Neural cell (in vitro differentiated cells): Measurements from ENCODE around the gene NACC2. TPM values are rescaled to one million over a fixed set of nuclear protein-coding genes. Genes with fewer than 3 reads are reported as not detected.

Experiments
- H2AFZ ChIP-seq: fragments of 200-600, 300-800 bp; sonication (generic), shearing (Covaris generic); 2 replicates; pipeline ENCODE4 v1.6.0; 2014; ENCODE audit warnings: low read depth, mild to moderate bottlenecking, antibody characterized with exemption, low read length, moderate library complexity
- H3F3A ChIP-seq: fragments of 200-600 bp; shearing (Covaris generic); 2 replicates; pipeline ENCODE4 v1.6.1; 2016; ENCODE audit warnings: mild to moderate bottlenecking, moderate library complexity, mixed read lengths, antibody characterized with exemption, low read length; ENCODE audit not compliant: insufficient read depth, poor library complexity, severe bottlenecking
- H3K27ac ChIP-seq: fragments of 200-600, 300-800 bp; sonication (generic), shearing (Covaris generic); 2 replicates; pipeline ENCODE4 v1.5.1; 2014; ENCODE audit warnings: mild to moderate bottlenecking, low read length, moderate library complexity
- H3K27me3 ChIP-seq: fragments of 300-800, 200-600 bp; sonication (generic), shearing (Covaris generic); 2 replicates; pipeline ENCODE4 v1.6.0; 2014; ENCODE audit warnings: mild to moderate bottlenecking, low read depth, low read length, moderate library complexity; ENCODE audit not compliant: insufficient read depth
- H3K36me3 ChIP-seq: fragments of 300-800, 200-600 bp; sonication (generic), shearing (Covaris generic); 2 replicates; pipeline ENCODE4 v1.5.1; 2014; ENCODE audit warnings: mild to moderate bottlenecking, antibody characterized with exemption, low read length, moderate library complexity; ENCODE audit not compliant: insufficient read depth
- H3K4me2 ChIP-seq: fragments of 300-800, 200-600 bp; sonication (generic), shearing (Covaris generic); 2 replicates; pipeline ENCODE4 v1.6.0; 2014; ENCODE audit warnings: mild to moderate bottlenecking, low read length
- H3K4me3 ChIP-seq: fragments of 300-800, 200-600 bp; sonication (generic), shearing (Covaris generic); 2 replicates; pipeline ENCODE4 v1.5.1; 2014; ENCODE audit warnings: mild to moderate bottlenecking, low read length, moderate library complexity
- H3K79me2 ChIP-seq: fragments of 200-600 bp; shearing (Covaris generic); replicated peaks from 2 replicates; pipeline ENCODE4 v1.6.0; 2014; ENCODE audit warnings: mild to moderate bottlenecking, low read length, moderate library complexity; ENCODE audit not compliant: insufficient read depth
- H3K9ac ChIP-seq: fragments of 300-800, 200-600 bp; sonication (generic), shearing (Covaris generic); 2 replicates; pipeline ENCODE4 v1.6.1; 2016; ENCODE audit warnings: mild to moderate bottlenecking, low read length, mixed read lengths
- H3K9me2 ChIP-seq: fragments of 200-600 bp; shearing (Covaris generic); 2 replicates; pipeline ENCODE4 v1.6.1; 2016; ENCODE audit warnings: mild to moderate bottlenecking, low read length, mixed read lengths; ENCODE audit not compliant: insufficient read depth
- H3K9me3 ChIP-seq: fragments of 200-600, 300-800 bp; sonication (generic), shearing (Covaris generic); 2 replicates; pipeline ENCODE4 v1.6.1; 2016; ENCODE audit warnings: mild to moderate bottlenecking, mixed run types, low read length, moderate library complexity, mixed read lengths
- H4K20me1 ChIP-seq: fragments of 200-600 bp; shearing (Covaris generic); 2 replicates; pipeline ENCODE4 v1.6.1; 2016; ENCODE audit warnings: mild to moderate bottlenecking, mixed run types; ENCODE audit not compliant: insufficient read depth
- CTCF ChIP-seq: fragments of 450-650 bp; IDR thresholded peaks from 2 replicates; pipeline ENCODE4 v1.5.1; 2014; ENCODE audit warnings: antibody characterized with exemption, mild to moderate bottlenecking, moderate library complexity; ENCODE audit not compliant: poor library complexity, severe bottlenecking
- EP300 ChIP-seq: fragments of 450-650 bp; conservative IDR thresholded peaks from 2 replicates; pipeline ENCODE4 v1.6.1; 2014; ENCODE audit warnings: antibody characterized with exemption, mild to moderate bottlenecking, moderate library complexity; ENCODE audit not compliant: poor library complexity, severe bottlenecking
- EZH2 ChIP-seq: fragments of 200-600, 300-800 bp; shearing (Covaris generic), sonication (generic); IDR thresholded peaks from 2 replicates; pipeline ENCODE4 v1.6.1; 2014; ENCODE audit warnings: antibody characterized with exemption, low read length, borderline replicate concordance, mild to moderate bottlenecking; ENCODE audit not compliant: insufficient read depth, poor library complexity, severe bottlenecking
- MXI1 ChIP-seq: fragments of 450-650 bp; conservative IDR thresholded peaks from 2 replicates; pipeline ENCODE4 v1.6.1; 2014; ENCODE audit warnings: antibody characterized with exemption, mild to moderate bottlenecking; ENCODE audit not compliant: poor library complexity, severe bottlenecking
- POLR2AphosphoS5 ChIP-seq: IDR thresholded peaks from 2 replicates; pipeline ENCODE4 v1.6.1; 2012
- RAD21 ChIP-seq: fragments of 450-650 bp; conservative IDR thresholded peaks from 2 replicates; pipeline ENCODE4 v1.6.1; 2014; ENCODE audit warnings: antibody characterized with exemption, mild to moderate bottlenecking, moderate library complexity
- REST ChIP-seq: IDR thresholded peaks from 2 replicates; pipeline ENCODE4 v1.6.1; 2012; ENCODE audit warnings: borderline replicate concordance
- SMC3 ChIP-seq: fragments of 450-650 bp; conservative IDR thresholded peaks from 2 replicates; pipeline ENCODE4 v1.6.1; 2014; ENCODE audit warnings: antibody characterized with exemption, mild to moderate bottlenecking, moderate library complexity; ENCODE audit not compliant: poor library complexity
- TAF1 ChIP-seq: IDR thresholded peaks from 2 replicates; pipeline ENCODE4 v1.6.1; 2012; ENCODE audit warnings: low read depth
- polyA plus RNA-seq: library from polyadenylated mRNA; depleted of rRNA; stranded (reverse); fragments of >200 nt; gene quantifications from 2 replicates; pipeline ENCODE4 v1.2.3, GENCODE V29; 2014

The NACC2 gene
- polyA plus RNA-seq, 1 donor from 2014 or later, result 1.7 TPM

- no peaks in the 10 kb centered on the region for H3K9me2 ChIP-seq
- no peaks in the 10 kb centered on the region for H3K36me3 ChIP-seq
- peak within 1 kb of the TSS; percentile 80 for H3K27ac ChIP-seq
- peak within 1 kb of the TSS; percentile 21 for H2AFZ ChIP-seq
- no peaks in the 10 kb centered on the region for H3K9me3 ChIP-seq
- H4K20me1 ChIP-seq, result no peaks in the 10 kb centered on the region
- peak within 1 kb of the TSS; percentile 90 for H3K4me3 ChIP-seq
- no peaks in the 10 kb centered on the region for H3K79me2 ChIP-seq
- TF ChIP-seq REST (no peak), RAD21 (peak; percentile 40), POLR2AphosphoS5 (peak; percentile 97), TAF1 (no peak), EP300 (peak; percentile 79), MXI1 (peak; percentile 94), CTCF (peak; percentile 74), EZH2 (no peak), SMC3 (peak; percentile 70)
- no peaks in the 10 kb centered on the region for H3F3A ChIP-seq
- peak within 1 kb of the TSS; percentile 42 for H3K4me2 ChIP-seq
- no peaks in the 10 kb centered on the region for H3K27me3 ChIP-seq
- peak within 1 kb of the TSS; percentile 90 for H3K9ac ChIP-seq
Measured at GRCh38 chr9:136118320-136119060, 23.4 kb upstream of the NACC2 start, which contains the start of gene TMEM250. Gene TMEM250 (minus strand): TSS chr9:136118875. CDS start chr9:136116900, 1,975 bp downstream.

- H3K9ac ChIP-seq, result peak overlapping the region; percentile 90
- no peaks in the 10 kb centered on the region for H3K27me3 ChIP-seq
- peak overlapping the region; percentile 34 for H3K4me2 ChIP-seq
- no peaks in the 10 kb centered on the region for H3K9me2 ChIP-seq
- H3K4me3 ChIP-seq, result peak overlapping the region; percentile 90
- no peaks in the 10 kb centered on the region for H3K9me3 ChIP-seq
- peak overlapping the region; percentile 80 for H3K27ac ChIP-seq
- H4K20me1 ChIP-seq, result no peaks in the 10 kb centered on the region
- no peaks in the 10 kb centered on the region for H3K79me2 ChIP-seq
- H2AFZ ChIP-seq, result no peak overlapping the region
- TF ChIP-seq EP300 (no peak), RAD21 (no peak), POLR2AphosphoS5 (no peak)
- H3F3A ChIP-seq, result no peaks in the 10 kb centered on the region
- no peaks in the 10 kb centered on the region for H3K36me3 ChIP-seq
Measured at GRCh38 chr9:136117916-136118319, 22.8 kb upstream of the NACC2 start.
